Measurements from ENCODE around the gene UBE2E2.

The UBE2E2 gene

DNA sequence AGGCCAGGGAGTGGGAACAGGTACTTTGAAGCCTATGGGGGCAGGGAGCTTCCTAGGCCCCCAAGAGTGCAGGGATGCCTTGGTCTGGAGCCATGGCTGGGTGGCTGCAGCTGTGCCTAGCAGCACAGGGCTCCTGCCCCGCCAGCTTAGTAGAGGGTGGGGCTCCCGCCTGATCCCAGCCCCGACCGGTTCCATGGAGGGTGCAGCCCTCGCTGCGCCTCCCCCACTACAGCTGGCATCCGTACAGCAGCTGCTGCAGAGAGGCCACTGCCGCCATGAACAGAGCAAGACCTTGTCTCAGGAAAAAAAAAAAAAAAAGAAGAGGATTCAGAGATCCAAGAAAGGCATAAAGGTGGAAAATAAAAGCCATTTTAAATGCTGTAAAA is 277.2 kb downstream of the UBE2E2 start:
- H3K36me3 ChIP-seq (ENCODE audit: insufficient read depth, low read length) = no peaks in the 10 kb centered on the region
- peaks cover 4% of the 10 kb centered on the region for H3K9me3 ChIP-seq (replicated peaks; ENCODE audit: low read length)
- no peaks in the 10 kb centered on the region for H3K27me3 ChIP-seq (ENCODE audit: control insufficient read depth, insufficient read depth, low read length)
- no peak overlapping the region for H3K4me2 ChIP-seq (ENCODE audit: low read length)
- no peaks in the 10 kb centered on the region for H3K4me1 ChIP-seq (ENCODE audit: control insufficient read depth, insufficient read depth, low read length)
- H3K4me3 ChIP-seq (ENCODE audit: low read length) = no peak overlapping the region
- H3K9ac ChIP-seq (ENCODE audit: low read depth, low read length) = no peak overlapping the region

- no peaks in the 10 kb centered on the region for H3K36me3 ChIP-seq (ENCODE audit: insufficient read depth, low read length)
- no peaks in the 10 kb centered on the region for H3K4me1 ChIP-seq (ENCODE audit: control insufficient read depth, insufficient read depth, low read length)
- no peak overlapping the region for H3K4me2 ChIP-seq (ENCODE audit: low read length)
- H3K9me3 ChIP-seq (replicated peaks; ENCODE audit: low read length) = peaks cover 4% of the 10 kb centered on the region
- no peaks in the 10 kb centered on the region for H3K27me3 ChIP-seq (ENCODE audit: control insufficient read depth, insufficient read depth, low read length)
- H3K9ac ChIP-seq (ENCODE audit: low read depth, low read length) = no peak overlapping the region
- H3K4me3 ChIP-seq (ENCODE audit: low read length) = no peak overlapping the region
Observed at GRCh38 chr3:23481011-23481615, 278.0 kb downstream of the UBE2E2 start.

DNA sequence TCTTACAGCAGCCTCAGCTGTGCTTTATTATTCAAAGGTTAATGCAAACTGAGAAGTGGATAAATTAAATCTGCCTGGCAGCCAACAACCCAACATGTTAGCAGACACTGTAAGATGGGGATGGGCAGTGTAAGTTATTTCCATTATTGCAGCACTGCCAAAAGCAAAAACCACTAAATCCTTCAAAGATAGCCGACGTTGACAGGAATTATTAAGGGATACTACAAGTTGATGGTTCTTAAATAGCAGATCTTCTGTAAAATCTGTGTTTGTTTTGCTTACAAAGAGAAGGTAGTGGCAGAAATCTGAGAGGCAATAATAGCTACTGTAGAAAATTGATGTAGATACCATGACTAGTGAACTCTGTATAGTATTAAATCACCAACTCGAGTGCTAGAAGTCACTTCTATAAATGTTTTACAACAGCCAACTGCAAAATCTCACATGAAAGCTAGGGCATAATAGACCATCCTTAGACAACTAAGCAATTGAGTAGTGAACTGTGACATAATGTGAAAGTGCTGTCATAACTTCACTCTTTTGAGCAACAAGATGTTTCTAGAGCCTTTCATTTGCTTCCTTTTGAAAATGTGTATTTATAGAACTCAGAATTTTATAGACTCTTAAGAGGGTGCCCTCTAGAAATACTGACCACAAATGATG is 278.6 kb downstream of the UBE2E2 start:
- Histone ChIP-seq H3K9me3 (replicated peaks; ENCODE audit: low read length) (peaks cover 4% of the 10 kb centered on the region), H3K4me3 (ENCODE audit: low read length) (no peak overlapping the region), H3K36me3 (ENCODE audit: insufficient read depth, low read length) (no peaks in the 10 kb centered on the region), H3K27me3 (ENCODE audit: control insufficient read depth, insufficient read depth, low read length) (no peaks in the 10 kb centered on the region), H3K9ac (ENCODE audit: low read depth, low read length) (no peak overlapping the region), H3K4me2 (ENCODE audit: low read length) (no peak overlapping the region), H3K4me1 (ENCODE audit: control insufficient read depth, insufficient read depth, low read length) (no peaks in the 10 kb centered on the region)

DNA sequence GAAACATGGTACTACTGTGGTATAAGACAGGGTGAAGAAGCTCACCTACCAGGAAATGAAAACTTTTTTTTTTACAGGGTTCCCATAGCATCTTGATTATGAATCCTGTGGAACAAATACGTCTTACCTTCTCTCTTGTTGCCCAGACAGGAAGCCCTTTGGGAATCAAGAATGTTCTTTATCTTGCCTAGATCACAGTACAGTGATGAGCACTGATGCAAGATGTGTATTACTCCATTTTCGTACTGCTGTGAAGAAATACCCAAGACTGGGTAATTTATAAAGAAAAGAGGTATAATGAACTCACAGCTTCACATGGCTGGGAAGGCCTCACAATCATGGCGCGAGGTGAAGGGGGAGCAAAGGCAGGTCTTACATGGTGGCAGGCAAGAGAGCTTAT is 281.3 kb downstream of the UBE2E2 start:
- Histone ChIP-seq H3K9ac (ENCODE audit: low read depth, low read length) (no peak overlapping the region), H3K9me3 (replicated peaks; ENCODE audit: low read length) (peaks cover 4% of the 10 kb centered on the region), H3K36me3 (ENCODE audit: insufficient read depth, low read length) (no peaks in the 10 kb centered on the region), H3K4me3 (ENCODE audit: low read length) (no peak overlapping the region), H3K4me2 (ENCODE audit: low read length) (no peak overlapping the region), H3K4me1 (ENCODE audit: control insufficient read depth, insufficient read depth, low read length) (no peaks in the 10 kb centered on the region), H3K27me3 (ENCODE audit: control insufficient read depth, insufficient read depth, low read length) (no peaks in the 10 kb centered on the region)

DNA sequence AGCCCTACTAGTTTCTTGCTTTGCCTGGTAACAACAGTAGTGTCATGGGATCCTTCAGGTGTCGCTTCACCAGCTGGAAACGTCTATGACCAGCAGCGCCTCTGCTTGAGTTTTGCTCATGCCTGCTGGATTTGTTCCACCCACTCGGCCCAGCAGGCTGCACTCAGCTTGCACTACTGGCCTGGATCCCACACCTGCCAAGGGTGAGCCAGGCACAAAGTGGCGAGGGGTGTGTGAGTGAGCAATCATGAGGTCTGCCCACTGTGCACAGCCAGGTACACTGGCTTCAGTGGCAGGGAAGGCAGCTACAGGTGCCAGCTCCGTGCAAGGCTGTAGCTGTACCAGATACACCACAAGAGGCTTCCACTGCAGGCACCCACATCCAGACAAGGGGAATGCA is 282.8 kb downstream of the UBE2E2 start:
- H3K27me3 ChIP-seq (ENCODE audit: control insufficient read depth, insufficient read depth, low read length) = no peaks in the 10 kb centered on the region
- no peaks in the 10 kb centered on the region for H3K36me3 ChIP-seq (ENCODE audit: insufficient read depth, low read length)
- H3K9ac ChIP-seq (ENCODE audit: low read depth, low read length) = no peak overlapping the region

GRCh38 chr3:23487015-23487414 is 283.9 kb downstream of the UBE2E2 start:
- Histone ChIP-seq H3K4me1 (ENCODE audit: control insufficient read depth, insufficient read depth, low read length) (peaks cover 15% of the 10 kb centered on the region), H3K4me2 (ENCODE audit: low read length) (no peak overlapping the region), H3K27me3 (ENCODE audit: control insufficient read depth, insufficient read depth, low read length) (no peaks in the 10 kb centered on the region)

More for the DNA sequence above, 282.8 kb downstream of the UBE2E2 start:
- Histone ChIP-seq H3K9me3 (replicated peaks; ENCODE audit: low read length) (no peaks in the 10 kb centered on the region), H3K4me3 (ENCODE audit: low read length) (no peak overlapping the region), H3K4me2 (ENCODE audit: low read length) (no peak overlapping the region), H3K4me1 (ENCODE audit: control insufficient read depth, insufficient read depth, low read length) (peaks cover 14% of the 10 kb centered on the region)

DNA sequence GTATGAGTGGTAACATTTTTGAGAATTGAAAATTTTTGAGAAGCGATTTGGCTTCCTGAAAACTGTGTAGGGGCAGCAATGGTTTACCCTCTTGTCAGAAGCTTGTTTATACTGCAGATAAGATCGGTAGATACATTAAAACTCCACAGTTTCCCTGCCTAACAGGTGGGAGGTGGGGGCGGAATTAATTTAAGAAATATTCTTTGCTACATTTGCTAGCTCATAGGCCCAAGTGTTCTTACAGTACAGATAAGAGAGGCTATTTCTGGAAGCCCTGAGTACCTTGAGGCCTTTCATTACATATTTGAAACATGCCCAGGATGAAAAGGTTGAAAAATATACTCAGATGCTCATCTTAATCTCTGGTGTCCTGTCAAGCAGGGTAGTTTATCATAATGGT is 285.5 kb downstream of the UBE2E2 start:
- Histone ChIP-seq H3K36me3 (ENCODE audit: insufficient read depth, low read length) (no peaks in the 10 kb centered on the region), H3K9ac (ENCODE audit: low read depth, low read length) (no peak overlapping the region), H3K4me2 (ENCODE audit: low read length) (no peak overlapping the region), H3K27me3 (ENCODE audit: control insufficient read depth, insufficient read depth, low read length) (no peaks in the 10 kb centered on the region), H3K9me3 (replicated peaks; ENCODE audit: low read length) (no peaks in the 10 kb centered on the region), H3K4me1 (ENCODE audit: control insufficient read depth, insufficient read depth, low read length) (peaks cover 15% of the 10 kb centered on the region), H3K4me3 (ENCODE audit: low read length) (no peak overlapping the region)

More at GRCh38 chr3:23487015-23487414, 283.9 kb downstream of the UBE2E2 start:
- no peak overlapping the region for H3K9ac ChIP-seq (ENCODE audit: low read depth, low read length)
- H3K9me3 ChIP-seq (replicated peaks; ENCODE audit: low read length) = no peaks in the 10 kb centered on the region
- no peak overlapping the region for H3K4me3 ChIP-seq (ENCODE audit: low read length)
- H3K36me3 ChIP-seq (ENCODE audit: insufficient read depth, low read length) = no peaks in the 10 kb centered on the region

GRCh38 chr3:23489300-23490158 is 286.4 kb downstream of the UBE2E2 start:
- no peaks in the 10 kb centered on the region for H3K27me3 ChIP-seq (ENCODE audit: control insufficient read depth, insufficient read depth, low read length)
- H3K9ac ChIP-seq (ENCODE audit: low read depth, low read length) = no peak overlapping the region
- no peaks in the 10 kb centered on the region for H3K9me3 ChIP-seq (replicated peaks; ENCODE audit: low read length)
- H3K4me1 ChIP-seq (ENCODE audit: control insufficient read depth, insufficient read depth, low read length) = peaks cover 15% of the 10 kb centered on the region
- H3K4me2 ChIP-seq (ENCODE audit: low read length) = no peak overlapping the region
- no peaks in the 10 kb centered on the region for H3K36me3 ChIP-seq (ENCODE audit: insufficient read depth, low read length)
- H3K4me3 ChIP-seq (ENCODE audit: low read length) = no peak overlapping the region

GRCh38 chr3:23490459-23490858 is 287.3 kb downstream of the UBE2E2 start:
- Histone ChIP-seq H3K9me3 (replicated peaks; ENCODE audit: low read length) (no peaks in the 10 kb centered on the region), H3K36me3 (ENCODE audit: insufficient read depth, low read length) (no peaks in the 10 kb centered on the region), H3K9ac (ENCODE audit: low read depth, low read length) (no peak overlapping the region), H3K4me2 (ENCODE audit: low read length) (peak overlapping the region; percentile 23), H3K27me3 (ENCODE audit: control insufficient read depth, insufficient read depth, low read length) (no peaks in the 10 kb centered on the region), H3K4me3 (ENCODE audit: low read length) (no peak overlapping the region), H3K4me1 (ENCODE audit: control insufficient read depth, insufficient read depth, low read length) (peaks cover 20% of the 10 kb centered on the region)

DNA sequence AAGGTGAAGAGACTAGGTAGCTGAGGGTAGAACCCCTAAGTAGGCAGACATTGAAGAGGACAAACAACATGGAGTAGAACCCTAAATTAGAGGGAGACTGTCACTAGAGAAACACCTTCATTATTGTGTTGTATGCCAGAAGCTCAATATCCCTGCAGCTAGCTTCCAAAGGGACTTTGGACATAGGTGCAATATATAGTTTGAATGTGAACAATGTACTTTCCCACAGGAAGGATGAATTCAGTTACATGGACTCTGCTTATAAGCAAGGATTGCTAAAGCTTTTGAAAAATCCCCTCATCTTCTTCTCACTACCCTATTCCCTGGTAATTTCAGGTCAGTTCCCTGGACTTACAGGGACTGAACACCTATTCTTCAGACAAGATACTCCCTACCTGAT is 288.9 kb downstream of the UBE2E2 start:
- no peaks in the 10 kb centered on the region for H3K36me3 ChIP-seq (ENCODE audit: insufficient read depth, low read length)
- no peak overlapping the region for H3K4me3 ChIP-seq (ENCODE audit: low read length)
- no peaks in the 10 kb centered on the region for H3K27me3 ChIP-seq (ENCODE audit: control insufficient read depth, insufficient read depth, low read length)
- peaks cover 23% of the 10 kb centered on the region for H3K4me1 ChIP-seq (ENCODE audit: control insufficient read depth, insufficient read depth, low read length)
- no peaks in the 10 kb centered on the region for H3K9me3 ChIP-seq (replicated peaks; ENCODE audit: low read length)
- H3K4me2 ChIP-seq (ENCODE audit: low read length) = no peak overlapping the region
- H3K9ac ChIP-seq (ENCODE audit: low read depth, low read length) = no peak overlapping the region

- Histone ChIP-seq H3K4me2 (ENCODE audit: low read length) (no peak overlapping the region), H3K9me3 (replicated peaks; ENCODE audit: low read length) (no peaks in the 10 kb centered on the region), H3K27me3 (ENCODE audit: control insufficient read depth, insufficient read depth, low read length) (no peaks in the 10 kb centered on the region), H3K9ac (ENCODE audit: low read depth, low read length) (no peak overlapping the region), H3K36me3 (ENCODE audit: insufficient read depth, low read length) (no peaks in the 10 kb centered on the region), H3K4me3 (ENCODE audit: low read length) (no peak overlapping the region), H3K4me1 (ENCODE audit: control insufficient read depth, insufficient read depth, low read length) (peaks cover 23% of the 10 kb centered on the region)
Observed at GRCh38 chr3:23493889-23494288, 290.8 kb downstream of the UBE2E2 start.
